Keratinocyte (primary cell): ENCODE data around the gene ZKSCAN1. TPM values are rescaled to one million over a fixed set of nuclear protein-coding genes. Genes with fewer than 3 reads are reported as not detected.
A peak's percentile ranks its signal among the peaks of the same experiment; 100 is the strongest.

Experiments
- DNase-seq: peaks from one replicate; pipeline ENCODE4 v3.0.0-alpha.2; 2011; ENCODE audit warnings: low read depth, missing footprints, low spot score
- FAIRE-seq: peaks from 2 replicates; lab custom pipeline; 2011; peaks lifted over from hg19 to GRCh38; lab: Jason Lieb, UNC
- H2AFZ ChIP-seq: 2 replicates; pipeline ENCODE4 v1.6.0; 2012; ENCODE audit warnings: low read length, control low read depth, inconsistent platforms; ENCODE audit not compliant: control insufficient read depth
- H3K27ac ChIP-seq: 2 replicates; pipeline ENCODE4 v1.5.1; 2011; ENCODE audit warnings: low read length; ENCODE audit not compliant: control insufficient read depth, insufficient read depth
- H3K27me3 ChIP-seq: 3 replicates; pipeline ENCODE4 v1.6.0; 2011; ENCODE audit warnings: low read length; ENCODE audit not compliant: control insufficient read depth, insufficient read depth; ENCODE audit errors: extremely low read depth
- H3K36me3 ChIP-seq, 2 experiments: 2 replicates in 1 of 2; 3 replicates in 1 of 2; pipeline ENCODE4 v1.5.1; 2011; ENCODE audit warnings: low read length in 2 of 2, mild to moderate bottlenecking in 1 of 2; ENCODE audit not compliant: control insufficient read depth in 2 of 2, insufficient read depth in 2 of 2; ENCODE audit errors: extremely low read depth in 1 of 2
- H3K4me1 ChIP-seq: 3 replicates; pipeline ENCODE4 v1.5.1; 2011; ENCODE audit warnings: low read length; ENCODE audit not compliant: control insufficient read depth, insufficient read depth; ENCODE audit errors: extremely low read depth
- H3K4me2 ChIP-seq: 3 replicates; pipeline ENCODE4 v1.6.0; 2011; ENCODE audit warnings: low read depth, low read length; ENCODE audit not compliant: control insufficient read depth, insufficient read depth; ENCODE audit errors: extremely low read depth
- H3K4me3 ChIP-seq, 3 experiments: fragments of 200-600 bp in 1 of 3; sonication (generic) in 1 of 3; 2 replicates in 2 of 3; 3 replicates in 1 of 3; pipeline ENCODE4 v1.5.1; 2011 to 2016; ENCODE audit warnings: low read length in 3 of 3, mild to moderate bottlenecking in 3 of 3, control low read depth in 2 of 3, inconsistent platforms in 1 of 3, low read depth in 1 of 3, mixed read lengths in 1 of 3, mixed run types in 1 of 3, moderate library complexity in 1 of 3; ENCODE audit not compliant: control insufficient read depth in 2 of 3, insufficient read depth in 2 of 3; ENCODE audit errors: extremely low read depth in 1 of 3
- H3K79me2 ChIP-seq: 2 replicates; pipeline ENCODE4 v1.6.0; 2012; ENCODE audit warnings: low read length; ENCODE audit not compliant: control insufficient read depth, insufficient read depth
- H3K9ac ChIP-seq: 3 replicates; pipeline ENCODE4 v1.6.0; 2011; ENCODE audit warnings: low read length; ENCODE audit not compliant: control insufficient read depth, insufficient read depth; ENCODE audit errors: extremely low read depth
- H3K9me1 ChIP-seq: 3 replicates; pipeline ENCODE4 v1.6.0; 2011; ENCODE audit warnings: low read length; ENCODE audit not compliant: control insufficient read depth, insufficient read depth; ENCODE audit errors: extremely low read depth
- H3K9me3 ChIP-seq: 2 replicates; pipeline ENCODE4 v1.5.1; 2012; ENCODE audit warnings: low read depth, low read length; ENCODE audit not compliant: control insufficient read depth
- H4K20me1 ChIP-seq: 3 replicates; pipeline ENCODE4 v1.6.0; 2011; ENCODE audit warnings: low read length; ENCODE audit not compliant: control insufficient read depth, insufficient read depth; ENCODE audit errors: extremely low read depth
- CTCF ChIP-seq, 3 experiments: IDR thresholded peaks in 1 of 3; conservative IDR thresholded peaks in 1 of 3; optimal IDR thresholded peaks in 1 of 3; 2 replicates in 2 of 3; 3 replicates in 1 of 3; pipeline versions ENCODE3 to v1.5.1; 2011; ENCODE audit warnings: low read length in 3 of 3, mild to moderate bottlenecking in 3 of 3, moderate library complexity in 2 of 3, control low read depth in 1 of 3, inconsistent platforms in 1 of 3; ENCODE audit not compliant: insufficient read depth in 2 of 3; ENCODE audit errors: extremely low read depth in 1 of 3
- EZH2 ChIP-seq: IDR thresholded peaks from one replicate; pipeline ENCODE4 v1.6.1; 2012; ENCODE audit warnings: inconsistent platforms, mild to moderate bottlenecking, low read length, moderate library complexity
- dilution Hi-C: fragments of 300-500 bp; cut with MboI; formaldehyde crosslinking; loops from one replicate; pipeline ENCODE4 v1.7.0; 2020; ENCODE audit warnings: low sequenced_read_pairs; ENCODE audit not compliant: extremely low pct_ligation_motif_present
- polyA plus RNA-seq, 5 experiments: library from polyadenylated mRNA; depleted of rRNA in 3 of 5; stranded (reverse) in 3 of 5; stranded (forward) in 1 of 5; unstranded in 1 of 5; fragments of >200 nt; gene quantifications; 1 replicate in 1 of 5; 2 replicates in 3 of 5; 3 replicates in 1 of 5; pipeline versions ENCODE4 v1.2.1 to v1.2.3, GENCODE V29; 2011 to 2012; ENCODE audit warnings: missing spikeins in 2 of 5, low read depth in 1 of 5, low replicate concordance in 1 of 5

The ZKSCAN1 gene
- polyA plus RNA-seq, 1 donor (not counting 4 experiments of a cell fraction or from before 2014, with no cell fraction given) = 24.7 TPM

- Histone ChIP-seq H4K20me1 (no peaks in the 10 kb centered on the region), H2AFZ (peak overlapping the region; percentile 59), H3K27ac (peak overlapping the region; percentile 85), H3K4me3 (no peak overlapping the region), H3K79me2 (peaks cover 15% of the 10 kb centered on the region), H3K9me1 (no peaks in the 10 kb centered on the region), H3K27me3 (no peaks in the 10 kb centered on the region), H3K9ac (peak overlapping the region; percentile 42), H3K4me1 (peaks cover 30% of the 10 kb centered on the region), H3K36me3 (peaks cover 14 to 18% of the 10 kb centered on the region in 2 experiments), H3K9me3 (no peaks in the 10 kb centered on the region), H3K4me2 (peak overlapping the region; percentile 50)
- dilution Hi-C loops = no loop called here
- TF ChIP-seq CTCF (optimal IDR thresholded peaks at IDR 0.05 in 1 of 3, IDR thresholded peaks at IDR 0.05 in 1 of 3, conservative IDR thresholded peaks at IDR 0.05 in 1 of 3; ENCODE audit: extremely low read depth in 1 of 3, insufficient read depth in 2 of 3, low read length in 3 of 3) (no peak), EZH2 (no peak)
- DNase-seq (peak; percentile 48), FAIRE-seq (peak; percentile 90)
Observed at GRCh38 chr7:100087055-100087750, 71.8 kb downstream of the ZKSCAN1 start.

DNA sequence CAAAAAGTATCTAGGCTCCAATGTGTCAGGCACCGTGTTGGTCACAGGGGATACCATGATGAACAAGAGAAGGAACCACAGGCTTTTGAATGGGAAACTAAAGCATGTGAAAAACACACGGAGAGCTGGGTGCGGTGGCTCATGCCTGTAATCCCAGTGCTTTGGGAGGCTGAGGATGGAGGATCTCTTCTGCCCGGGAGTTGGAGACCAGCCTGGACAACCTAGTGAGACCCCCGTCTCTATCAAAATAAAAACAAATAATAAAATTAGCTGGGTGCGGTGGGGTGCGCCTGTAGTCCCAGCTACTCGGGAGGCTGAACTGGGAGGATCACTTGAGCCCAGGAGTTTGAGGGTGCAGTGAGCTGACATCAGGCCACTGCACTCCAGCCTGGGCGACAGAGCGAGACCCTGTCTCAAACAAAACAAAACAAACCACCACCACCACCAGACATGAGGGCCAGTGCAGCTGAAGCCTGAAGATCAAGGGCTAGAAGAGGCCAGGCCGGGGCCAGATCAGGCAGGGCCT, 72.8 kb downstream of the ZKSCAN1 start:
- no peaks in the 10 kb centered on the region for H4K20me1 ChIP-seq
- H3K4me3 ChIP-seq = peak overlapping the region; percentile 84 to 95 (median 89)
- H3K27ac ChIP-seq = peak overlapping the region; percentile 85
- FAIRE-seq (no peak), DNase-seq (no peak)
- H3K4me1 ChIP-seq = peaks cover 27% of the 10 kb centered on the region
- peak overlapping the region; percentile 82 for H3K4me2 ChIP-seq
- H3K9me1 ChIP-seq = no peaks in the 10 kb centered on the region
- dilution Hi-C loops = no loop called here
- H3K27me3 ChIP-seq = no peaks in the 10 kb centered on the region
- peak overlapping the region; percentile 90 for H3K9ac ChIP-seq
- peaks cover 21 to 26% of the 10 kb centered on the region in 2 experiments for H3K36me3 ChIP-seq
- TF ChIP-seq CTCF (optimal IDR thresholded peaks at IDR 0.05 in 1 of 3, IDR thresholded peaks at IDR 0.05 in 1 of 3, conservative IDR thresholded peaks at IDR 0.05 in 1 of 3; ENCODE audit: extremely low read depth in 1 of 3, insufficient read depth in 2 of 3, low read length in 3 of 3) (no peak), EZH2 (no peak)
- no peaks in the 10 kb centered on the region for H3K9me3 ChIP-seq
- H2AFZ ChIP-seq = peak overlapping the region; percentile 74
- H3K79me2 ChIP-seq = peaks cover 15% of the 10 kb centered on the region
